WTC11 (cell line): ENCODE results near the gene ZSCAN16. TPM values are rescaled to one million over a fixed set of nuclear protein-coding genes. Genes with fewer than 3 reads are reported as not detected.
A peak's percentile ranks its signal among the peaks of the same experiment; 100 is the strongest.

Experiments used
- ATAC-seq: fragments of 200-7000 bp; cut with Tn5 transposase; 2 replicates; pipeline ENCODE4 v1.10.0; 2021; ENCODE audit warnings: mild to moderate bottlenecking, moderate library complexity
- CTCF ChIA-PET: fragments of 300-600 bp; sonication (Branson Sonifier 250); formaldehyde crosslinking; loops from one replicate; lab custom pipeline; 2021; ENCODE audit warnings: antibody characterized with exemption; lab: Charles Lee
- POLR2A ChIA-PET: fragments of 350-600 bp; sonication (Branson Sonifier 250); formaldehyde crosslinking; loops from one replicate; lab custom pipeline; 2021; ENCODE audit warnings: antibody characterized with exemption; lab: Charles Lee
- DNase-seq: peaks from one replicate; pipeline ENCODE4 v3.0.0; 2021; ENCODE audit warnings: low spot score
- H3K27ac Mint-ChIP-seq: 2 replicates; pipeline ENCODE4 v1.8.0; 2021; ENCODE audit warnings: mixed read lengths
- H3K27me3 Mint-ChIP-seq: 2 replicates; pipeline ENCODE4 v1.8.0; 2021; ENCODE audit warnings: low read depth, mild to moderate bottlenecking, moderate library complexity, mixed read lengths
- H3K36me3 Mint-ChIP-seq: 2 replicates; pipeline ENCODE4 v1.8.0; 2021; ENCODE audit warnings: mixed read lengths
- H3K4me1 Mint-ChIP-seq: 2 replicates; pipeline ENCODE4 v1.8.0; 2022; ENCODE audit warnings: mixed read lengths
- H3K4me3 Mint-ChIP-seq: 2 replicates; pipeline ENCODE4 v1.8.0; 2021; ENCODE audit warnings: mild to moderate bottlenecking, moderate library complexity, mixed read lengths
- H3K9me3 Mint-ChIP-seq: 2 replicates; pipeline ENCODE4 v1.8.0; 2021; ENCODE audit warnings: mixed read lengths
- E2F5 ChIP-seq: sonication (generic); formaldehyde crosslinking; IDR thresholded peaks from 2 replicates; pipeline ENCODE4 v1.8.1; 2022; ENCODE audit warnings: mild to moderate bottlenecking, moderate library complexity, missing genetic modification reagents
- GABPB1 ChIP-seq: sonication (generic); formaldehyde crosslinking; IDR thresholded peaks from 2 replicates; pipeline ENCODE4 v1.8.1; 2023; ENCODE audit warnings: mild to moderate bottlenecking, missing genetic modification reagents
- IRF1 ChIP-seq: sonication (generic); formaldehyde crosslinking; IDR thresholded peaks from 2 replicates; pipeline ENCODE4 v1.8.0; 2023; ENCODE audit warnings: missing genetic modification reagents
- IRF2 ChIP-seq: sonication (generic); formaldehyde crosslinking; IDR thresholded peaks from 2 replicates; pipeline ENCODE4 v1.8.0; 2022; ENCODE audit warnings: low read depth, missing genetic modification reagents, borderline replicate concordance
- JAZF1 ChIP-seq: fragments of 250-450 bp; sonication (Bioruptor Pico); IDR thresholded peaks from 2 replicates; pipeline ENCODE4 v1.9.0; 2021; ENCODE audit warnings: moderate library complexity, mild to moderate bottlenecking, inconsistent platforms
- MLX ChIP-seq: sonication (generic); formaldehyde crosslinking; IDR thresholded peaks from 2 replicates; pipeline ENCODE4 v1.8.1; 2023; ENCODE audit warnings: mild to moderate bottlenecking, missing genetic modification reagents, moderate library complexity
- NFATC4 ChIP-seq: fragments of 250-450 bp; sonication (Bioruptor Pico); IDR thresholded peaks from 2 replicates; pipeline ENCODE4 v1.9.0; 2021; ENCODE audit warnings: mild to moderate bottlenecking
- TEAD1 ChIP-seq: sonication (generic); formaldehyde crosslinking; IDR thresholded peaks from 2 replicates; pipeline ENCODE4 v1.8.0; 2022; ENCODE audit warnings: mild to moderate bottlenecking, missing genetic modification reagents
- ZBTB21 ChIP-seq: sonication (generic); formaldehyde crosslinking; IDR thresholded peaks from 2 replicates; pipeline ENCODE4 v1.8.1; 2023; ENCODE audit warnings: mild to moderate bottlenecking, missing genetic modification reagents, borderline replicate concordance
- ZNF121 ChIP-seq: sonication (generic); formaldehyde crosslinking; IDR thresholded peaks from 2 replicates; pipeline ENCODE4 v1.8.0; 2023; ENCODE audit warnings: missing genetic modification reagents
- ZNF219 ChIP-seq: sonication (generic); formaldehyde crosslinking; IDR thresholded peaks from 2 replicates; pipeline ENCODE4 v1.8.0; 2023; ENCODE audit warnings: missing genetic modification reagents, mild to moderate bottlenecking, borderline replicate concordance
- ZNF671 ChIP-seq: fragments of 250-450 bp; sonication (Bioruptor Pico); IDR thresholded peaks from 2 replicates; pipeline ENCODE4 v1.8.0; 2021; ENCODE audit warnings: mild to moderate bottlenecking
- total RNA-seq: library from RNA; stranded (reverse); gene quantifications from 3 replicates; pipeline ENCODE4 v1.2.3, GENCODE V29; 2021
- TF ChIP-seq, protein P1 (sequence below): sonication (generic); formaldehyde crosslinking; IDR thresholded peaks from 2 replicates; pipeline ENCODE4 v1.8.0; 2022; ENCODE audit warnings: mild to moderate bottlenecking, missing genetic modification reagents
- TF ChIP-seq, protein P2 (sequence below): sonication (generic); formaldehyde crosslinking; IDR thresholded peaks from 2 replicates; pipeline ENCODE4 v1.8.0; 2022; ENCODE audit warnings: missing genetic modification reagents
- TF ChIP-seq, protein P3 (sequence below): sonication (generic); formaldehyde crosslinking; IDR thresholded peaks from 2 replicates; pipeline ENCODE4 v1.8.0; 2022; ENCODE audit warnings: mild to moderate bottlenecking, missing genetic modification reagents
- TF ChIP-seq, protein P4 (sequence below): sonication (generic); formaldehyde crosslinking; IDR thresholded peaks from 2 replicates; pipeline ENCODE4 v1.8.0; 2023; ENCODE audit warnings: missing genetic modification reagents, mild to moderate bottlenecking, borderline replicate concordance
- TF ChIP-seq, protein P5 (sequence below): fragments of 250-450 bp; sonication (Bioruptor Pico); IDR thresholded peaks from 2 replicates; pipeline ENCODE4 v1.9.0; 2021; ENCODE audit warnings: mild to moderate bottlenecking

The ZSCAN16 gene
- total RNA-seq, 1 experiment from 2014 or later, result 7.1 TPM

DNA sequence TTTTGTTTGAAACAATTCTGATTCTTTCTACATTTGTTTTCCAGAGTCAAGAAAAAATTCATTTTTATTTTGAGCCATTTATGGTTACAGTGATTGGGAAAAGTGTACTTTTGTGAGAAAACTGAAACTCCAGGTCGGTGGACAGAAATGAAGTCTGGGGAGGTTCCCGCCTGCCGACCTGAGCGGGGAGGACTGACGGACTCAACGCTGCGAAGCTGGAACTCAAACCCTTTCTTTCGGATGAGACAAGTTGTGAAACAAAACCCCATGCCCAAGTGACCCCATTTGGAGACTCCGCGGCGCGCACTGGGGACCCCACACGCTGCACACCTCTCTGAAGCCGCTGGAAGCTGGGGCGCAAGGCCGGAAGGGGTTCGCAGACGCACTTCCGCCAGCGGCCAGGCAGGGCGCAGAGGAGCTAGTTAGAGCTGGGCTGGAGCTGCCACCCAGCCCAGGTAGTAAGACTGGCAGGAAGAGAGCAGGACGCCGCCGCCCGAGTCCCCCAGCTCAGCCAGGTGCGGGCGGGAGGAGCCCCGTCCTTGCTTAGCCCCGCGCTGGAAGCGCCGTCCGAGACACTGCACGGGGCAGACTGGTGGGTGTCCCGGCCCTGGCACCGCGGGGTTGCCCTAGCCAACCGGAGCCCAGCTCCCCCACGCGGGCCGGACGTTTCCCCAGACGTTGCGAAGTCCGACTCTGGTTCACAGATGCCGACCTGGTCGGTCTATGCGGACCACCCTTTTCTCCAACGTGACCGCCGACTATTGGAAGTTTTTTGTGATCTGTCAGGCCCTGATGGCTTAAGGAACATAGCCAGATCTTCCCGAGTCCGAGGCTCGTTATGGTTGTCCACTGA lies 19.8 kb upstream of the ZSCAN16 start (continued):
- TF ChIP-seq, protein P1, sequence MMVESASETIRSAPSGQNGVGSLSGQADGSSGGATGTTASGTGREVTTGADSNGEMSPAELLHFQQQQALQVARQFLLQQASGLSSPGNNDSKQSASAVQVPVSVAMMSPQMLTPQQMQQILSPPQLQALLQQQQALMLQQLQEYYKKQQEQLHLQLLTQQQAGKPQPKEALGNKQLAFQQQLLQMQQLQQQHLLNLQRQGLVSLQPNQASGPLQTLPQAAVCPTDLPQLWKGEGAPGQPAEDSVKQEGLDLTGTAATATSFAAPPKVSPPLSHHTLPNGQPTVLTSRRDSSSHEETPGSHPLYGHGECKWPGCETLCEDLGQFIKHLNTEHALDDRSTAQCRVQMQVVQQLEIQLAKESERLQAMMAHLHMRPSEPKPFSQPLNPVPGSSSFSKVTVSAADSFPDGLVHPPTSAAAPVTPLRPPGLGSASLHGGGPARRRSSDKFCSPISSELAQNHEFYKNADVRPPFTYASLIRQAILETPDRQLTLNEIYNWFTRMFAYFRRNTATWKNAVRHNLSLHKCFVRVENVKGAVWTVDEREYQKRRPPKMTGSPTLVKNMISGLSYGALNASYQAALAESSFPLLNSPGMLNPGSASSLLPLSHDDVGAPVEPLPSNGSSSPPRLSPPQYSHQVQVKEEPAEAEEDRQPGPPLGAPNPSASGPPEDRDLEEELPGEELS (CRISPR knock-in tag), result peak; percentile 75
- TF ChIP-seq GABPB1 (CRISPR knock-in tag), result peak; percentile 81
- no peak for TF ChIP-seq ZNF219 (CRISPR knock-in tag)
- no peak; the same call in 1 of the 2 replicates for TF ChIP-seq ZBTB21 (CRISPR knock-in tag)
- TF ChIP-seq, protein P2, sequence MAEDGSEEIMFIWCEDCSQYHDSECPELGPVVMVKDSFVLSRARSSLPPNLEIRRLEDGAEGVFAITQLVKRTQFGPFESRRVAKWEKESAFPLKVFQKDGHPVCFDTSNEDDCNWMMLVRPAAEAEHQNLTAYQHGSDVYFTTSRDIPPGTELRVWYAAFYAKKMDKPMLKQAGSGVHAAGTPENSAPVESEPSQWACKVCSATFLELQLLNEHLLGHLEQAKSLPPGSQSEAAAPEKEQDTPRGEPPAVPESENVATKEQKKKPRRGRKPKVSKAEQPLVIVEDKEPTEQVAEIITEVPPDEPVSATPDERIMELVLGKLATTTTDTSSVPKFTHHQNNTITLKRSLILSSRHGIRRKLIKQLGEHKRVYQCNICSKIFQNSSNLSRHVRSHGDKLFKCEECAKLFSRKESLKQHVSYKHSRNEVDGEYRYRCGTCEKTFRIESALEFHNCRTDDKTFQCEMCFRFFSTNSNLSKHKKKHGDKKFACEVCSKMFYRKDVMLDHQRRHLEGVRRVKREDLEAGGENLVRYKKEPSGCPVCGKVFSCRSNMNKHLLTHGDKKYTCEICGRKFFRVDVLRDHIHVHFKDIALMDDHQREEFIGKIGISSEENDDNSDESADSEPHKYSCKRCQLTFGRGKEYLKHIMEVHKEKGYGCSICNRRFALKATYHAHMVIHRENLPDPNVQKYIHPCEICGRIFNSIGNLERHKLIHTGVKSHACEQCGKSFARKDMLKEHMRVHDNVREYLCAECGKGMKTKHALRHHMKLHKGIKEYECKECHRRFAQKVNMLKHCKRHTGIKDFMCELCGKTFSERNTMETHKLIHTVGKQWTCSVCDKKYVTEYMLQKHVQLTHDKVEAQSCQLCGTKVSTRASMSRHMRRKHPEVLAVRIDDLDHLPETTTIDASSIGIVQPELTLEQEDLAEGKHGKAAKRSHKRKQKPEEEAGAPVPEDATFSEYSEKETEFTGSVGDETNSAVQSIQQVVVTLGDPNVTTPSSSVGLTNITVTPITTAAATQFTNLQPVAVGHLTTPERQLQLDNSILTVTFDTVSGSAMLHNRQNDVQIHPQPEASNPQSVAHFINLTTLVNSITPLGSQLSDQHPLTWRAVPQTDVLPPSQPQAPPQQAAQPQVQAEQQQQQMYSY (CRISPR knock-in tag), result peak; percentile 40; the same call in 1 of the 2 replicates
- peak; percentile 52 for TF ChIP-seq E2F5 (CRISPR knock-in tag)
- no peak for TF ChIP-seq JAZF1 (CRISPR knock-in tag)
- TF ChIP-seq, protein P3, sequence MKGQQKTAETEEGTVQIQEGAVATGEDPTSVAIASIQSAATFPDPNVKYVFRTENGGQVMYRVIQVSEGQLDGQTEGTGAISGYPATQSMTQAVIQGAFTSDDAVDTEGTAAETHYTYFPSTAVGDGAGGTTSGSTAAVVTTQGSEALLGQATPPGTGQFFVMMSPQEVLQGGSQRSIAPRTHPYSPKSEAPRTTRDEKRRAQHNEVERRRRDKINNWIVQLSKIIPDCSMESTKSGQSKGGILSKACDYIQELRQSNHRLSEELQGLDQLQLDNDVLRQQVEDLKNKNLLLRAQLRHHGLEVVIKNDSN (CRISPR knock-in tag), result no peak
- TF ChIP-seq IRF1 (CRISPR knock-in tag), result peak; percentile 65; the same call in 1 of the 2 replicates
- TF ChIP-seq IRF2 (CRISPR knock-in tag), result no peak
- TF ChIP-seq ZNF121 (CRISPR knock-in tag), result peak; percentile 63; the same call in 1 of the 2 replicates
- TF ChIP-seq, all 79 proteins: peak for 19

DNA sequence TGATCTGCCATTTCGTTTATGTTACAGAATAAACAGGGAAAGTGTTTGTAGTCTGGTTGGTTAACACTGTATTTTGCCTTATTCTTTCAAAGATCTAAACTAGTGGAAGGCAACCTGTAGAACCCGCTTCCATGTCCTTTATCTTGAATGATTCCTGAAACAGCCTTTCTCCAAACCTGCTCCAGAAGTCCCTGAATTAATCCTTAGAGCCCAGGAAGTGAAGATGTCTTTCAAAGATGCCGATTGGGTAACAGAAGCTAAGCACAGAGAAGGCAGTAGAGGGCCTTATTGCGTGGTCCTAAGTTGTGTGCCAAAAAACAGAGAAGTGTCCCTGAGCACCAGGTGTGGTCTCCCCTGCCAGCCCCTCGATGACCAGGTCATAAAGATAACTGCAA lies 19.2 kb upstream of the ZSCAN16 start:
- H3K9me3 Mint-ChIP-seq, result peaks cover 3% of the 10 kb centered on the region
- POLR2A ChIA-PET, result interaction anchor here (1.0 to 1.2 kb wide), 6 partner anchors 31 to 297 kb away, joined by 3 to 12 read pairs (median 5); partner anchors contain the start of genes ZKSCAN8 and ZSCAN31
- TF ChIP-seq ZNF671 (CRISPR knock-in tag), result no peak
- no peak for TF ChIP-seq TEAD1 (CRISPR knock-in tag)
- TF ChIP-seq, protein P4, sequence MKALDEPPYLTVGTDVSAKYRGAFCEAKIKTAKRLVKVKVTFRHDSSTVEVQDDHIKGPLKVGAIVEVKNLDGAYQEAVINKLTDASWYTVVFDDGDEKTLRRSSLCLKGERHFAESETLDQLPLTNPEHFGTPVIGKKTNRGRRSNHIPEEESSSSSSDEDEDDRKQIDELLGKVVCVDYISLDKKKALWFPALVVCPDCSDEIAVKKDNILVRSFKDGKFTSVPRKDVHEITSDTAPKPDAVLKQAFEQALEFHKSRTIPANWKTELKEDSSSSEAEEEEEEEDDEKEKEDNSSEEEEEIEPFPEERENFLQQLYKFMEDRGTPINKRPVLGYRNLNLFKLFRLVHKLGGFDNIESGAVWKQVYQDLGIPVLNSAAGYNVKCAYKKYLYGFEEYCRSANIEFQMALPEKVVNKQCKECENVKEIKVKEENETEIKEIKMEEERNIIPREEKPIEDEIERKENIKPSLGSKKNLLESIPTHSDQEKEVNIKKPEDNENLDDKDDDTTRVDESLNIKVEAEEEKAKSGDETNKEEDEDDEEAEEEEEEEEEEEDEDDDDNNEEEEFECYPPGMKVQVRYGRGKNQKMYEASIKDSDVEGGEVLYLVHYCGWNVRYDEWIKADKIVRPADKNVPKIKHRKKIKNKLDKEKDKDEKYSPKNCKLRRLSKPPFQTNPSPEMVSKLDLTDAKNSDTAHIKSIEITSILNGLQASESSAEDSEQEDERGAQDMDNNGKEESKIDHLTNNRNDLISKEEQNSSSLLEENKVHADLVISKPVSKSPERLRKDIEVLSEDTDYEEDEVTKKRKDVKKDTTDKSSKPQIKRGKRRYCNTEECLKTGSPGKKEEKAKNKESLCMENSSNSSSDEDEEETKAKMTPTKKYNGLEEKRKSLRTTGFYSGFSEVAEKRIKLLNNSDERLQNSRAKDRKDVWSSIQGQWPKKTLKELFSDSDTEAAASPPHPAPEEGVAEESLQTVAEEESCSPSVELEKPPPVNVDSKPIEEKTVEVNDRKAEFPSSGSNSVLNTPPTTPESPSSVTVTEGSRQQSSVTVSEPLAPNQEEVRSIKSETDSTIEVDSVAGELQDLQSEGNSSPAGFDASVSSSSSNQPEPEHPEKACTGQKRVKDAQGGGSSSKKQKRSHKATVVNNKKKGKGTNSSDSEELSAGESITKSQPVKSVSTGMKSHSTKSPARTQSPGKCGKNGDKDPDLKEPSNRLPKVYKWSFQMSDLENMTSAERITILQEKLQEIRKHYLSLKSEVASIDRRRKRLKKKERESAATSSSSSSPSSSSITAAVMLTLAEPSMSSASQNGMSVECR (CRISPR knock-in tag), result no peak
- TF ChIP-seq NFATC4, result no peak
- TF ChIP-seq, protein P5, sequence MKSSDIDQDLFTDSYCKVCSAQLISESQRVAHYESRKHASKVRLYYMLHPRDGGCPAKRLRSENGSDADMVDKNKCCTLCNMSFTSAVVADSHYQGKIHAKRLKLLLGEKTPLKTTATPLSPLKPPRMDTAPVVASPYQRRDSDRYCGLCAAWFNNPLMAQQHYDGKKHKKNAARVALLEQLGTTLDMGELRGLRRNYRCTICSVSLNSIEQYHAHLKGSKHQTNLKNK (CRISPR knock-in tag), result no peak
- TF ChIP-seq MLX (CRISPR knock-in tag), result no peak

More for the DNA sequence above, 19.2 kb upstream of the ZSCAN16 start:
- Mint-ChIP-seq H3K27ac (no peak overlapping the region), H3K36me3 (no peaks in the 10 kb centered on the region), H3K27me3 (peaks cover 58% of the 10 kb centered on the region), H3K4me1 (peaks cover 5% of the 10 kb centered on the region; the same call in 1 of the 2 replicates), H3K4me3 (peak overlapping the region; percentile 78)
- peak; percentile 39 for ATAC-seq
- DNase-seq, result no peak
- CTCF ChIA-PET, result interaction anchor here (0.7 to 2.1 kb wide), 9 partner anchors 12 to 251 kb away, joined by 3 to 21 read pairs (median 6); partner anchors contain the start of genes ZKSCAN8 and ZSCAN31
